Smooth muscle cell (in vitro differentiated cells): Measurements from ENCODE around the gene ZBTB7C. TPM values are rescaled to one million over a fixed set of nuclear protein-coding genes. Genes with fewer than 3 reads are reported as not detected.

Experiments
- DNase-seq: peaks from one replicate; lab custom pipeline; 2025; ENCODE audit not compliant: unreplicated experiment; lab: John Stamatoyannopoulos, UW
- H2AFZ ChIP-seq: fragments of 200-600 bp; sonication (generic); 2 replicates; pipeline ENCODE4 v1.6.0; 2016; ENCODE audit warnings: antibody characterized with exemption, low read depth, mild to moderate bottlenecking
- H3F3A ChIP-seq: fragments of 200-600 bp; sonication (generic); 2 replicates; pipeline ENCODE4 v1.6.0; 2017; ENCODE audit warnings: antibody characterized with exemption, low read depth
- H3K27ac ChIP-seq: fragments of 200-600 bp; sonication (generic); 2 replicates; pipeline ENCODE4 v1.5.1; 2016; ENCODE audit warnings: low read depth, mild to moderate bottlenecking
- H3K27me3 ChIP-seq: fragments of 200-600 bp; sonication (generic); 2 replicates; pipeline ENCODE4 v1.6.1; 2016; ENCODE audit warnings: low read depth, mild to moderate bottlenecking
- H3K36me3 ChIP-seq: fragments of 200-600 bp; sonication (generic); 2 replicates; pipeline ENCODE4 v1.5.1; 2016; ENCODE audit warnings: low read depth
- H3K4me1 ChIP-seq: fragments of 200-600 bp; sonication (generic); 2 replicates; pipeline ENCODE4 v1.5.1; 2016; ENCODE audit warnings: low read depth
- H3K4me2 ChIP-seq: fragments of 200-600 bp; sonication (generic); 2 replicates; pipeline ENCODE4 v1.6.0; 2016; ENCODE audit warnings: mild to moderate bottlenecking
- H3K4me3 ChIP-seq: fragments of 200-600 bp; sonication (generic); 2 replicates; pipeline ENCODE4 v1.5.1; 2016; ENCODE audit warnings: mild to moderate bottlenecking
- H3K79me2 ChIP-seq: fragments of 200-600 bp; sonication (generic); 2 replicates; pipeline ENCODE4 v1.6.0; 2016; ENCODE audit warnings: low read depth, mild to moderate bottlenecking
- H3K9ac ChIP-seq: fragments of 200-600 bp; sonication (generic); 2 replicates; pipeline ENCODE4 v1.6.0; 2016; ENCODE audit warnings: low read depth
- H3K9me3 ChIP-seq: fragments of 200-600 bp; sonication (generic); replicated peaks from 2 replicates; pipeline ENCODE4 v1.5.1; 2016; ENCODE audit warnings: low read depth
- H4K20me1 ChIP-seq: fragments of 200-600 bp; sonication (generic); 2 replicates; pipeline ENCODE4 v1.6.0; 2016; ENCODE audit warnings: low read depth
- CTCF ChIP-seq: fragments of 200-600 bp; sonication (generic); IDR thresholded peaks from 2 replicates; pipeline ENCODE4 v1.5.1; 2017; ENCODE audit warnings: borderline replicate concordance, mild to moderate bottlenecking, antibody characterized with exemption; ENCODE audit not compliant: insufficient read depth, poor library complexity, severe bottlenecking
- WGBS: methylation state at CpG from one replicate; pipeline ENCODE4 v1.1.7; 2016; ENCODE audit warnings: low lambda C conversion rate; 5-methylcytosine and 5-hydroxymethylcytosine counted together
- polyA plus RNA-seq: library from polyadenylated mRNA; unstranded; fragments of >200 nt; fragmentation: Nextera tagmentation; extraction: Ambion mirVana; gene quantifications from 2 replicates; pipeline ENCODE4 v1.2.1, GENCODE V29; 2016
- total RNA-seq: library from RNA; depleted of rRNA; stranded (reverse); fragments of >200 nt; gene quantifications from 2 replicates; pipeline ENCODE4 v1.2.3, GENCODE V29; 2014

ZBTB7C gene
- total and polyA plus RNA-seq, 2 experiments from 2014 or later: 0.48 to 0.63 TPM

GRCh38 chr18:48398074-48398473 lies 11.1 kb downstream of the ZBTB7C start:
- H3K4me3 ChIP-seq: no peak overlapping the region
- peaks cover 19% of the 10 kb centered on the region for H3K27me3 ChIP-seq
- DNase-seq: no peak
- no peak for TF ChIP-seq CTCF
- no peaks in the 10 kb centered on the region for H3K36me3 ChIP-seq
- H3K79me2 ChIP-seq: no peaks in the 10 kb centered on the region
- H3K4me1 ChIP-seq: peaks cover 6% of the 10 kb centered on the region
- 66% methylated on average over 4 of the region's 4 CpGs for WGBS
- H3F3A ChIP-seq: no peaks in the 10 kb centered on the region
- no peak overlapping the region for H3K4me2 ChIP-seq
- no peaks in the 10 kb centered on the region for H4K20me1 ChIP-seq
- no peak overlapping the region for H3K9ac ChIP-seq
- no peaks in the 10 kb centered on the region for H3K9me3 ChIP-seq
- H3K27ac ChIP-seq: no peak overlapping the region
- no peak overlapping the region for H2AFZ ChIP-seq

DNA sequence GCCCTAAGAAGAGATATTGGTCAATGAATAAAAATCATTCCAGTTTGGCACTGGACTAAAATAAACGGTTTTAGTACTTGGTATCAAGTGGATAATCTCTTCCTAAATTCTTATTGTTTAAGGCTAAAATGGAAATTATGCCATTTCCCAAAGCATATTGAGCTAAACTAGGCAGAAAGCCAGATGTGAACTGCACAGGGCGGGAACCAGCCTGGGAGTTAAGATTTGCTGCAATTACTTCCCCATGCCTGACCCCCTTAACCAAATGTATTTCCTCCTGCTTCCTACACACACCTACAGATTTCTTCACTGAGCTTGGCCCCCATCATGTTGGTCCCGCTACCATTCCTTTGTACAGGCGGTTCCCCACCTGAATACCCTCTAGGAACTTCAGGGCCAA lies 12.2 kb downstream of the ZBTB7C start:
- Histone ChIP-seq H3K27ac (no peak overlapping the region), H4K20me1 (no peaks in the 10 kb centered on the region), H3F3A (no peaks in the 10 kb centered on the region), H3K36me3 (no peaks in the 10 kb centered on the region), H3K27me3 (peaks cover 19% of the 10 kb centered on the region), H3K4me1 (peaks cover 6% of the 10 kb centered on the region), H3K9me3 (no peaks in the 10 kb centered on the region), H3K79me2 (no peaks in the 10 kb centered on the region), H3K9ac (no peak overlapping the region), H3K4me3 (no peak overlapping the region), H2AFZ (no peak overlapping the region), H3K4me2 (no peak overlapping the region)
- no peak for TF ChIP-seq CTCF
- DNase-seq: no peak
- 89% methylated on average over 4 of the region's 4 CpGs for WGBS

DNA sequence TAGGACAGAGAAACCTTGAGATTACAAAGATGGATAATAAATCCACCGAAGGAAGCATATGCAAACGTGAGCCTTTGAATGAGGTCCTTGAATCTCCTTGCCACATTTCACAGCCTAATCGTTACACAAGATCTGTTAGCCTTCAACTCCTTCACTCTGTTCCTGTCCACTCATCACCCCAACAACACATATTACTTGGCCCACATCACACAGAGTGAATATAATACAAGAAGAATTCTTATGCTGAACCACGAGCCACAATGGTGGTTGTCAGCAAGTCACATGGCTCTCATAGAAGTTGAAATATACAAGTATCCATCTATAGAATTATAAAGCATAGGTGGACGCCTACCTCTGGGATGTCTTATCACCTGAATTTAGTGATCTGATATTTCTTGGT lies 12.6 kb downstream of the ZBTB7C start:
- DNase-seq: no peak
- H2AFZ ChIP-seq: no peak overlapping the region
- peaks cover 6% of the 10 kb centered on the region for H3K4me1 ChIP-seq
- H3K79me2 ChIP-seq: no peaks in the 10 kb centered on the region
- no peaks in the 10 kb centered on the region for H3K36me3 ChIP-seq
- peaks cover 19% of the 10 kb centered on the region for H3K27me3 ChIP-seq
- H3K4me3 ChIP-seq: no peak overlapping the region
- no peak for TF ChIP-seq CTCF
- H4K20me1 ChIP-seq: no peaks in the 10 kb centered on the region
- H3K9me3 ChIP-seq: no peaks in the 10 kb centered on the region
- 82% methylated on average over 5 of the region's 5 CpGs for WGBS
- H3K4me2 ChIP-seq: no peak overlapping the region
- no peak overlapping the region for H3K27ac ChIP-seq
- no peak overlapping the region for H3K9ac ChIP-seq
- H3F3A ChIP-seq: no peaks in the 10 kb centered on the region

DNA sequence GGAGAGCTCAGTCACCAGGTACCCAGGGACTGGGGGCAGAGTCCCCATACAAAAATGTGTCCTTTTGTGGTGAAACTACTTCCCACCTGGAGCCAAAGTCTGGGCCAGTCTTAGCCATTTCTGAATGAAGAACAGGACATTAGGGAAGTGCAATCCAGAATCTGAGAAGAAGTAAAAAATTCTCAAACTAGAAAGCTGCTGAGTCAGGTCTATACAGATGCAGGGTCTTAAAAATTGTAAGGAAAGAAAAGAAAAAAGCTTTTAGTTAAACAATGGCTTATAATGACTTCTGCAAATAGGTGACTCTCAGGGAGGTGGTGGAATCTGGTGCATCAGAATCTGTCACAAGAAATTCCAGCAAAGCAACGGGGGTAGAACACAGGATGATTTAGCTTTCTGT lies 13.5 kb downstream of the ZBTB7C start:
- H2AFZ ChIP-seq: no peak overlapping the region
- no peaks in the 10 kb centered on the region for H3F3A ChIP-seq
- no peak overlapping the region for H3K27ac ChIP-seq
- H3K79me2 ChIP-seq: no peaks in the 10 kb centered on the region
- no peaks in the 10 kb centered on the region for H3K9me3 ChIP-seq
- H3K9ac ChIP-seq: no peak overlapping the region
- WGBS: 76% methylated on average over 1 of the region's 1 CpG
- H3K4me1 ChIP-seq: peaks cover 6% of the 10 kb centered on the region
- H3K36me3 ChIP-seq: no peaks in the 10 kb centered on the region
- H3K4me2 ChIP-seq: no peak overlapping the region
- peaks cover 19% of the 10 kb centered on the region for H3K27me3 ChIP-seq
- no peak overlapping the region for H3K4me3 ChIP-seq
- TF ChIP-seq CTCF: no peak
- no peak for DNase-seq
- H4K20me1 ChIP-seq: no peaks in the 10 kb centered on the region
